ENCODE measurements around the gene PDE4B.
"Not testable (repeated sequence)": the region's sequence is repeated elsewhere in the genome, so short reads cannot be mapped to it uniquely, and the experiment has no call there.

The PDE4B gene

GRCh38 chr1:66108624-66109023, 315.9 kb downstream of the PDE4B start:
- H3K4me1 ChIP-seq, result no peaks in the 10 kb centered on the region
- TF ChIP-seq CTCF (IDR thresholded peaks at IDR 0.05), result no peak

GRCh38 chr1:66112744-66113400, 320.2 kb downstream of the PDE4B start:
- no peak overlapping the region for H3K4me2 ChIP-seq (ENCODE audit: low read length)
- no peak overlapping the region for H3K27ac ChIP-seq
- H3K4me1 ChIP-seq, result no peaks in the 10 kb centered on the region
- no peaks in the 10 kb centered on the region for H3K9me3 ChIP-seq (ENCODE audit: control insufficient read depth, low read length)
- no peaks in the 10 kb centered on the region for H3K79me2 ChIP-seq
- H3K36me3 ChIP-seq (ENCODE audit: control insufficient read depth, insufficient read depth, low read length), result no peaks in the 10 kb centered on the region
- no peak overlapping the region for H3K4me3 ChIP-seq (ENCODE audit: low read depth, low read length)
- TF ChIP-seq CTCF (IDR thresholded peaks at IDR 0.05), result no peak
- H3K9ac ChIP-seq, result no peak overlapping the region
- H2AFZ ChIP-seq, result no peak overlapping the region
- no peaks in the 10 kb centered on the region for H3K27me3 ChIP-seq (ENCODE audit: control insufficient read depth, insufficient read depth, low read length)

More at GRCh38 chr1:66108624-66109023, 315.9 kb downstream of the PDE4B start:
- H3K27ac ChIP-seq, result no peak overlapping the region
- H3K4me2 ChIP-seq (ENCODE audit: low read length), result no peak overlapping the region
- H2AFZ ChIP-seq, result no peak overlapping the region
- no peaks in the 10 kb centered on the region for H3K79me2 ChIP-seq
- H3K27me3 ChIP-seq (ENCODE audit: control insufficient read depth, insufficient read depth, low read length), result no peaks in the 10 kb centered on the region
- H3K9me3 ChIP-seq (ENCODE audit: control insufficient read depth, low read length), result no peaks in the 10 kb centered on the region
- H3K36me3 ChIP-seq (ENCODE audit: control insufficient read depth, insufficient read depth, low read length), result no peaks in the 10 kb centered on the region
- H3K9ac ChIP-seq, result no peak overlapping the region
- no peak overlapping the region for H3K4me3 ChIP-seq (ENCODE audit: low read depth, low read length)

GRCh38 chr1:66119148-66119547, 326.5 kb downstream of the PDE4B start:
- TF ChIP-seq CTCF (IDR thresholded peaks at IDR 0.05), result no peak
- Histone ChIP-seq H3K9ac (no peak overlapping the region), H3K27me3 (ENCODE audit: control insufficient read depth, insufficient read depth, low read length) (no peaks in the 10 kb centered on the region), H3K9me3 (ENCODE audit: control insufficient read depth, low read length) (no peaks in the 10 kb centered on the region), H3K4me1 (no peaks in the 10 kb centered on the region), H3K27ac (no peak overlapping the region), H3K4me3 (ENCODE audit: low read depth, low read length) (no peak overlapping the region), H2AFZ (no peak overlapping the region), H3K79me2 (no peaks in the 10 kb centered on the region), H3K4me2 (ENCODE audit: low read length) (no peak overlapping the region), H3K36me3 (ENCODE audit: control insufficient read depth, insufficient read depth, low read length) (no peaks in the 10 kb centered on the region)

GRCh38 chr1:66124670-66125069, 332.0 kb downstream of the PDE4B start:
- Histone ChIP-seq H3K36me3 (ENCODE audit: control insufficient read depth, insufficient read depth, low read length) (no peaks in the 10 kb centered on the region), H3K4me2 (ENCODE audit: low read length) (no peak overlapping the region), H3K79me2 (no peaks in the 10 kb centered on the region), H3K9ac (no peak overlapping the region), H3K4me1 (no peaks in the 10 kb centered on the region), H3K27ac (no peak overlapping the region), H3K27me3 (ENCODE audit: control insufficient read depth, insufficient read depth, low read length) (no peaks in the 10 kb centered on the region), H3K9me3 (ENCODE audit: control insufficient read depth, low read length) (no peaks in the 10 kb centered on the region), H2AFZ (no peak overlapping the region), H3K4me3 (ENCODE audit: low read depth, low read length) (no peak overlapping the region)
- no peak for TF ChIP-seq CTCF (IDR thresholded peaks at IDR 0.05)

- H3K4me3 ChIP-seq (ENCODE audit: low read depth, low read length); H3K27ac ChIP-seq; H3K4me2 ChIP-seq (ENCODE audit: low read length); H3K27me3 ChIP-seq (ENCODE audit: control insufficient read depth, insufficient read depth, low read length); H3K79me2 ChIP-seq; H2AFZ ChIP-seq; H3K4me1 ChIP-seq; H3K36me3 ChIP-seq (ENCODE audit: control insufficient read depth, insufficient read depth, low read length); H3K9ac ChIP-seq; H3K9me3 ChIP-seq (ENCODE audit: control insufficient read depth, low read length): not testable (repeated sequence)
These were observed 335.9 kb downstream of the PDE4B start for GRCh38 chr1:66128641-66129040.

Measured in parathyroid adenoma (tissue), 2 donors.